Activated T-helper 1 cell treated with anti-CD3 and anti-CD28 coated beads, Interleukin-12 subunit alpha, Interleukin-12 subunit beta, Interleukin-2, Interleukin-4 antibody, amounts not matched to agents 30 ng/mL and 10 ng/mL and 1 ng/mL, durations not matched to agents 14 hours and 24 hours and 36 hours (primary cell): ENCODE results near the gene LRRC3. TPM values are rescaled to one million over a fixed set of nuclear protein-coding genes. Genes with fewer than 3 reads are reported as not detected.

Experiments used
- DNase-seq: peaks from one replicate; pipeline ENCODE4 v3.0.0; 2021; ENCODE audit warnings: low spot score
- H3K27ac Mint-ChIP-seq: one replicate; pipeline ENCODE4 v1.8.0; 2021; ENCODE audit warnings: mild to moderate bottlenecking, mixed read lengths
- H3K27me3 Mint-ChIP-seq: one replicate; pipeline ENCODE4 v1.8.0; 2022; ENCODE audit warnings: mild to moderate bottlenecking, moderate library complexity, mixed read lengths; ENCODE audit not compliant: insufficient read depth
- H3K36me3 Mint-ChIP-seq: one replicate; pipeline ENCODE4 v1.8.0; 2021; ENCODE audit warnings: low read depth, mixed read lengths
- H3K4me1 Mint-ChIP-seq: one replicate; pipeline ENCODE4 v1.8.0; 2021; ENCODE audit warnings: low read depth, mixed read lengths
- H3K4me3 Mint-ChIP-seq: one replicate; pipeline ENCODE4 v1.8.0; 2021; ENCODE audit warnings: mild to moderate bottlenecking, moderate library complexity, mixed read lengths
- H3K9me3 Mint-ChIP-seq: one replicate; pipeline ENCODE4 v1.8.0; 2021; ENCODE audit warnings: mixed read lengths
- intact Hi-C: fragments of 100-400 bp; cut with micrococcal nuclease; formaldehyde crosslinking; loops from one replicate; pipeline ENCODE4 v1.15.1; 2024
- total RNA-seq: library from RNA; stranded (reverse); gene quantifications from 2 replicates; pipeline ENCODE4 v1.2.3, GENCODE V29; 2022

The LRRC3 gene
- total RNA-seq, 1 donor from 2014 or later = 1.9 TPM

DNA sequence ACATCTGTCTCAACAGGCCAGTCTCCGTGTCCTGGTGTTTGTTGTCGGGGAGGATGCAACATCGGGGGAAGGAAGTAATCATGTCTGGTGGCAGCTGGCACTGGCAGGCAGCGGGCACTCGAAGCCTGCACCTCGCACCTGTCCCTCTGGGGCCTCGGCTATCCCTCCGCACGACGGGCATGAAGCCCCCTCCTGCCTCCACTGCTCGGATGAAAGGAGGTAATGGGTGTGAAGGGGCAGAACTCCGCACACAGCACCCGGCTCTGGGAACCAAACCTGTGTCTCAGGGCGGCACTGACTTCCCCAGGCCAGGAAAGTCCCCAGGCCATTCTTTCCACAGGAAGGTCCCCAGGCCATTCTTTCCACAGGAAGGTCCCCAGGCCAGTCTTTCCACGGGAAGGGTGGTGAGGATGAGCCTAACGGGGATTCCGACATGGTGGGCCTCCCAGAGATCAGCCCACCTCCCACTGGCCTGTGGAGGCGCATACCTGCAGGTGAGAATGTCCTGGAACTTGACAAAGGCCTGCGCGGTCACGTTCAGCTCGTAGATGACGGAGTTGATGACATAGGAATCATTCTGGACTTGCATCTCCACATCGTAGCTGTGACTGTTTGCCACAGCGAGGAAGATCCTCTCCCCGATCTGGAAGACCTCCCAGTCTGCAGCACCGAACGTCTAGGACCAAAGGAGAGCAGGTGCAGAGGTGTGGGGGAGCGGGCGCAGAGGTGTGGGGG lies 53.6 kb downstream of the LRRC3 start:
- H3K4me3 Mint-ChIP-seq = no peak overlapping the region
- no peak for DNase-seq
- H3K27ac Mint-ChIP-seq = no peak overlapping the region
- intact Hi-C loops = no loop called here
- no peaks in the 10 kb centered on the region for H3K4me1 Mint-ChIP-seq
- H3K36me3 Mint-ChIP-seq = no peaks in the 10 kb centered on the region
- no peaks in the 10 kb centered on the region for H3K9me3 Mint-ChIP-seq
- H3K27me3 Mint-ChIP-seq = peaks cover 6% of the 10 kb centered on the region

DNA sequence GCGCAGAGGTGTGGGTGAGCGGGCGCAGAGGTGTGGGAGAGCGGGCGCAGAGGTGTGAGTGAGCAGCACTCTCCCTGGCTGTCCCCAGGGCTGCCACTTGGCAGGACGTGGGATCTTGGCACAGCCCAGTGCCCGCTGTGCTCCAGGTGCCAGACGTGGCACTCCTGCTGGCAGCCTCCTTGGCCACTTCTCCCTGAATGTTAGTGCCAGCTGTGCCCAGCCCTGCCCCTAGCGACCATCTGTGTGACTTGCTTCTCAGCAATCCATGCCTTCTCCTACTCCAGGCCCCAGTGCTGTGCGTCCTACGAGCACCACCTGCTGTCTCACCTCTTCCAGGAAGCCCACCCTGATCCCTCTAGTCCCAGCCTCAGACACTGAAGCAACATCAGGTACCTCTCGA lies 54.2 kb downstream of the LRRC3 start:
- no peak for DNase-seq
- Mint-ChIP-seq H3K9me3 (no peaks in the 10 kb centered on the region), H3K4me1 (no peaks in the 10 kb centered on the region), H3K27me3 (peaks cover 6% of the 10 kb centered on the region), H3K36me3 (no peaks in the 10 kb centered on the region), H3K4me3 (no peak overlapping the region), H3K27ac (no peak overlapping the region)
- intact Hi-C loops = no loop called here

DNA sequence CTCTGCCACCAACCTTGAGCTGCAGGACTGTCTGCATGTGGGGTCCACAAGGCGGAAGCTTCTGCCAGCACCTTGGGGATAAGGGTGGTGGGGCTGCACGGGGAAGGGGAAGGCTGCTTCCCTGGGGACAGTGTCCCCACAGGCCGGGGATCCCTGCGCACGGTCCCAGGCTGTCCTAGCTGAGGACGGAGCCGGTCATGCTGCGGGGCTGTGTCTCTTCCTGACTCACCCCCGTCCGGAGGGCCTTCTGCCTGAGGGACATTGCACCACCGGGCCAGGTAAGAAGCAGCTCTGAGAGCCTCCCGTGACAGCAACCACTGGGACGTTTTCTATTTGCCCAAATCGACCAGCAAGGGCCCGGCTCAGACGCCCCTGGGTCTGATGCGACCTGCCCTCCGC lies 54.8 kb downstream of the LRRC3 start:
- Mint-ChIP-seq H3K4me1 (no peaks in the 10 kb centered on the region), H3K27ac (no peak overlapping the region), H3K4me3 (no peak overlapping the region), H3K27me3 (peaks cover 6% of the 10 kb centered on the region), H3K9me3 (no peaks in the 10 kb centered on the region), H3K36me3 (no peaks in the 10 kb centered on the region)
- no peak for DNase-seq
- intact Hi-C loops = loop anchor here (1.0 to 2.0 kb wide), 4 partner anchors 232 to 365 kb away; partner anchors contain the start of gene UBE2G2

DNA sequence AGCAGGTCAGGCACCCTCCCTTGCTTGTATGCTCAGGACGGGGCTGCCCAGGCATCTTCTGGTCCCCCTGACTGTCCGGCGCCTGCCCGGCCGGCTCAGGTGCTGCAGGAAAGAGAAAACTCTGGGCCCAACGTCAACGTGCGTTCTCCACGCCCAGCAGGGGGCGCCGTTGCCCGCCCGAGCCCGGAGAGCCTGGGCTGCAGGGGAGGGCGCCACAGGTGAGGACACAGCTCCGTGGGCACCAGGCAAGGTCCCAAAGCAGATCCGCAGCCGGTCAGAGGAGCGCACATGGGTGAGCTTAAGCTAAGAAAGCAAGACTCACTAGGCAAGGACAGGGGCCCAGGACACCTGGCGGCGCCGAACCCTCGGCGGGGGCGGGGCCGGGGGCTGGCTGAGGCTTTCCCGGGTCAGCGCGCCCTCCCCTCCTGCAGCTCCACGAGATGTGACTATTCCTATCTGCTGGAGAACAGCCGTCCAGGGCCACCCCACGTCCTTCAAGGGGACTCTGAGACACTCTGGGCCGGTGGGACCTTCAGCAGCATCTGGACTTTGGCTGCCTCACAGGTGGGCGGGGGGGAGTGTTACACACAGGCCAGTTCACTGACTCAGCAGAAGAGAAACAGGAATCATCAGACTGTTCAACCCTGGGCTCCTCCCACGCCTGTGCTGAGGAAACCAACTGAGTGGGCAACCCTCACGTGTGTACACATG lies 55.4 kb downstream of the LRRC3 start:
- no peaks in the 10 kb centered on the region for H3K36me3 Mint-ChIP-seq
- intact Hi-C loops = loop anchor here (1.0 to 2.0 kb wide), 4 partner anchors 232 to 364 kb away; partner anchors contain the start of gene UBE2G2
- H3K4me3 Mint-ChIP-seq = no peak overlapping the region
- no peak overlapping the region for H3K27ac Mint-ChIP-seq
- H3K27me3 Mint-ChIP-seq = peaks cover 6% of the 10 kb centered on the region
- H3K9me3 Mint-ChIP-seq = no peaks in the 10 kb centered on the region
- no peaks in the 10 kb centered on the region for H3K4me1 Mint-ChIP-seq
- peak; percentile 72 for DNase-seq

DNA sequence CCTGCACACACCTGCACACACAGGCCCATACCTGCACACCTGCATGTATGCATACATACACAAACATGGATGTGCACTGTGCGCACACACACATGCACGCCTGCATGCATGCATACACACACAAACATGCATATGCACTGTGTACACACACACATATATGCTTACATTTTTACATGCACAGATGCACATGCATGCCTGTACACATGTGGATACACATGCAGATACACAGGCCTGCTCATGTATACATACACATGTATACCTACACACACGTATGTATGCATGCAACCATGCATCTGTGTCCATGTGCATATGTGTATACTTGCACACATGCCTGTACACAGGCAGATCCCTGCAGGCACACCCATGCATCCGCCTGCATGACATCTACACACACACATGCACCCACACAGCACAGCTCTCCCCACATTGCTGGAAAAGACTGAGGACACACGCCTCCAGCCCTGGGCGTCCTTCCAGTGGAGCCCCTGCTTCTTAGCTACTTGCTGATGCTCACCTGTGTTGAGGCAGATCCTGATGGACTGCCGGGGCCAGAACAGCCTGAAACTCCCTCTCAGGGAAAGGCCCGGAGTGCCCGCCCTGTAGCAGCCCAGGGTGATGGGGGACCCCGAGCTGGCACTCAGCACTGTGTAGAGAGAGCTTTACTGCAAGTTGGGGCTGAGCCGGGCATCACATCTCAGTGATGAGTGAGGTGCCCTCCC lies 56.1 kb downstream of the LRRC3 start:
- Mint-ChIP-seq H3K4me3 (no peak overlapping the region), H3K27ac (no peak overlapping the region), H3K27me3 (peaks cover 6% of the 10 kb centered on the region), H3K9me3 (no peaks in the 10 kb centered on the region), H3K36me3 (no peaks in the 10 kb centered on the region), H3K4me1 (no peaks in the 10 kb centered on the region)
- intact Hi-C loops = loop anchor here (2.0 kb wide), 2 partner anchors 289 to 363 kb away; partner anchors contain the start of gene UBE2G2
- no peak for DNase-seq

Other genes with a start within 250 kb of the LRRC3 start
- gene ICOSLG, start 214.6 kb upstream of the LRRC3 start, total RNA-seq = 6.4 and 7.2 TPM in 2 replicates
- not detected in 2 replicates for gene DNMT3L, start 193.6 kb upstream of the LRRC3 start, total RNA-seq
- gene AIRE, start 169.6 kb upstream of the LRRC3 start, total RNA-seq = not detected in 2 replicates
- 132 and 139 TPM in 2 replicates for gene PFKL, start 155.5 kb upstream of the LRRC3 start, total RNA-seq
- gene CFAP410, start 116.1 kb upstream of the LRRC3 start, total RNA-seq = 13.3 and 17.8 TPM in 2 replicates
- gene TRPM2, start 101.9 kb upstream of the LRRC3 start, total RNA-seq = 11.6 and 15.2 TPM in 2 replicates
- not detected in 2 replicates for gene KRTAP10-1, start 84.7 kb downstream of the LRRC3 start, total RNA-seq
- not detected in 2 replicates for gene KRTAP10-2, start 96.0 kb downstream of the LRRC3 start, total RNA-seq
- gene KRTAP10-3, start 103.3 kb downstream of the LRRC3 start, total RNA-seq = not detected in 2 replicates
- gene KRTAP10-4, start 118.2 kb downstream of the LRRC3 start, total RNA-seq = not detected in 2 replicates
- not detected in 2 replicates for gene KRTAP10-5, start 125.1 kb downstream of the LRRC3 start, total RNA-seq
- gene KRTAP10-6, start 137.0 kb downstream of the LRRC3 start, total RNA-seq = not detected in 2 replicates
- not detected in 2 replicates for gene KRTAP10-7, start 145.1 kb downstream of the LRRC3 start, total RNA-seq
- gene KRTAP10-8, start 156.6 kb downstream of the LRRC3 start, total RNA-seq = not detected in 2 replicates
- gene KRTAP10-9, start 171.6 kb downstream of the LRRC3 start, total RNA-seq = not detected in 2 replicates
- not detected in 2 replicates for gene KRTAP10-10, start 181.8 kb downstream of the LRRC3 start, total RNA-seq
- not detected in 2 replicates for gene KRTAP10-11, start 190.9 kb downstream of the LRRC3 start, total RNA-seq
- not detected in 2 replicates for gene KRTAP12-4, start 199.1 kb downstream of the LRRC3 start, total RNA-seq
- not detected in 2 replicates for gene KRTAP12-3, start 202.4 kb downstream of the LRRC3 start, total RNA-seq
- not detected in 2 replicates for gene KRTAP12-2, start 211.4 kb downstream of the LRRC3 start, total RNA-seq
- not detected in 2 replicates for gene KRTAP12-1, start 226.7 kb downstream of the LRRC3 start, total RNA-seq
- not detected in 2 replicates for gene KRTAP10-12, start 241.7 kb downstream of the LRRC3 start, total RNA-seq